Mucosa of stomach (tissue), 1 donor: ENCODE measurements around the gene AASDHPPT.

Experiments used
- H3K27me3 ChIP-seq: one replicate; pipeline ENCODE4 v1.7.0; 2013; ENCODE audit warnings: mild to moderate bottlenecking, low read length; ENCODE audit not compliant: control insufficient read depth, insufficient read depth
- H3K36me3 ChIP-seq: one replicate; pipeline ENCODE4 v1.7.0; 2013; ENCODE audit warnings: low read length; ENCODE audit not compliant: control insufficient read depth, insufficient read depth
- H3K4me1 ChIP-seq: one replicate; pipeline ENCODE4 v1.7.0; 2013; ENCODE audit warnings: mild to moderate bottlenecking, low read length; ENCODE audit not compliant: control insufficient read depth, insufficient read depth
- H3K4me3 ChIP-seq: one replicate; pipeline ENCODE4 v1.7.0; 2013; ENCODE audit warnings: low read length
- H3K9ac ChIP-seq: one replicate; pipeline ENCODE4 v1.7.0; 2013; ENCODE audit warnings: mild to moderate bottlenecking, low read length, moderate library complexity
- H3K9me3 ChIP-seq: one replicate; pipeline ENCODE4 v1.7.0; 2013; ENCODE audit warnings: mild to moderate bottlenecking, low read length, moderate library complexity; ENCODE audit not compliant: control insufficient read depth
- donor health status: Pancreatic carcinoma.

AASDHPPT gene

GRCh38 chr11:106137061-106137460 lies 59.6 kb downstream of the AASDHPPT start:
- Histone ChIP-seq H3K4me1 (no peaks in the 10 kb centered on the region), H3K9ac (no peak overlapping the region), H3K27me3 (no peaks in the 10 kb centered on the region), H3K4me3 (no peak overlapping the region), H3K36me3 (no peaks in the 10 kb centered on the region), H3K9me3 (no peaks in the 10 kb centered on the region)

GRCh38 chr11:106137758-106138157 lies 60.3 kb downstream of the AASDHPPT start:
- no peaks in the 10 kb centered on the region for H3K36me3 ChIP-seq
- no peaks in the 10 kb centered on the region for H3K9me3 ChIP-seq
- no peak overlapping the region for H3K4me3 ChIP-seq
- H3K9ac ChIP-seq: no peak overlapping the region
- H3K4me1 ChIP-seq: no peaks in the 10 kb centered on the region
- H3K27me3 ChIP-seq: no peaks in the 10 kb centered on the region
